Activated CD8-positive, alpha-beta T cell treated with anti-CD3 and anti-CD28 coated beads for 36 hours (primary cell): Measurements from ENCODE around the gene SYT6. TPM values are rescaled to one million over a fixed set of nuclear protein-coding genes. Genes with fewer than 3 reads are reported as not detected.
A peak's percentile ranks its signal among the peaks of the same experiment; 100 is the strongest.

ENCODE experiments used
- ATAC-seq: fragments of 200-7000 bp; cut with Tn5 transposase; one replicate; pipeline ENCODE4 v1.10.0; 2021; ENCODE audit warnings: mild to moderate bottlenecking, moderate library complexity
- CTCF ChIA-PET: fragments of 350-600 bp; sonication (Branson Sonifier 250); formaldehyde crosslinking; loops from one replicate; lab custom pipeline; 2021; ENCODE audit warnings: antibody characterized with exemption; lab: Charles Lee
- POLR2A ChIA-PET: fragments of 350-600 bp; sonication (Branson Sonifier 250); formaldehyde crosslinking; loops from one replicate; lab custom pipeline; 2021; ENCODE audit warnings: antibody characterized with exemption; lab: Charles Lee
- DNase-seq: peaks from one replicate; pipeline ENCODE4 v3.0.0-alpha.2; 2020
- H3K27ac Mint-ChIP-seq: one replicate; pipeline ENCODE4 v1.8.0; 2021; ENCODE audit warnings: mild to moderate bottlenecking, mixed read lengths
- H3K27me3 Mint-ChIP-seq: one replicate; pipeline ENCODE4 v1.8.0; 2021; ENCODE audit warnings: mixed read lengths
- H3K36me3 Mint-ChIP-seq: one replicate; pipeline ENCODE4 v1.8.0; 2021; ENCODE audit warnings: low read depth, mixed read lengths
- H3K4me1 Mint-ChIP-seq: one replicate; pipeline ENCODE4 v1.8.0; 2021; ENCODE audit warnings: low read depth, mixed read lengths
- H3K4me3 Mint-ChIP-seq: one replicate; pipeline ENCODE4 v1.8.0; 2021; ENCODE audit warnings: mild to moderate bottlenecking, moderate library complexity, mixed read lengths
- H3K9me3 Mint-ChIP-seq: one replicate; pipeline ENCODE4 v1.8.0; 2021; ENCODE audit warnings: mixed read lengths
- intact Hi-C: fragments of 100-400 bp; cut with micrococcal nuclease; formaldehyde crosslinking; loops from one replicate; pipeline ENCODE4 v1.10.0; 2022
- total RNA-seq, 2 experiments: library from RNA; stranded (reverse); gene quantifications; one replicate each; pipeline ENCODE4 v1.2.3, GENCODE V29; 2021
- TF ChIP-seq, protein P1 (sequence below): fragments of 200-600 bp; IDR thresholded peaks from one replicate; pipeline ENCODE4 v1.8.0; 2022; ENCODE audit warnings: antibody characterized with exemption, mild to moderate bottlenecking

SYT6 gene, protein sequence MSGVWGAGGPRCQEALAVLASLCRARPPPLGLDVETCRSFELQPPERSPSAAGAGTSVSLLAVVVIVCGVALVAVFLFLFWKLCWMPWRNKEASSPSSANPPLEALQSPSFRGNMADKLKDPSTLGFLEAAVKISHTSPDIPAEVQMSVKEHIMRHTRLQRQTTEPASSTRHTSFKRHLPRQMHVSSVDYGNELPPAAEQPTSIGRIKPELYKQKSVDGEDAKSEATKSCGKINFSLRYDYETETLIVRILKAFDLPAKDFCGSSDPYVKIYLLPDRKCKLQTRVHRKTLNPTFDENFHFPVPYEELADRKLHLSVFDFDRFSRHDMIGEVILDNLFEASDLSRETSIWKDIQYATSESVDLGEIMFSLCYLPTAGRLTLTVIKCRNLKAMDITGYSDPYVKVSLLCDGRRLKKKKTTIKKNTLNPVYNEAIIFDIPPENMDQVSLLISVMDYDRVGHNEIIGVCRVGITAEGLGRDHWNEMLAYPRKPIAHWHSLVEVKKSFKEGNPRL
- total RNA-seq, result not detected

DNA sequence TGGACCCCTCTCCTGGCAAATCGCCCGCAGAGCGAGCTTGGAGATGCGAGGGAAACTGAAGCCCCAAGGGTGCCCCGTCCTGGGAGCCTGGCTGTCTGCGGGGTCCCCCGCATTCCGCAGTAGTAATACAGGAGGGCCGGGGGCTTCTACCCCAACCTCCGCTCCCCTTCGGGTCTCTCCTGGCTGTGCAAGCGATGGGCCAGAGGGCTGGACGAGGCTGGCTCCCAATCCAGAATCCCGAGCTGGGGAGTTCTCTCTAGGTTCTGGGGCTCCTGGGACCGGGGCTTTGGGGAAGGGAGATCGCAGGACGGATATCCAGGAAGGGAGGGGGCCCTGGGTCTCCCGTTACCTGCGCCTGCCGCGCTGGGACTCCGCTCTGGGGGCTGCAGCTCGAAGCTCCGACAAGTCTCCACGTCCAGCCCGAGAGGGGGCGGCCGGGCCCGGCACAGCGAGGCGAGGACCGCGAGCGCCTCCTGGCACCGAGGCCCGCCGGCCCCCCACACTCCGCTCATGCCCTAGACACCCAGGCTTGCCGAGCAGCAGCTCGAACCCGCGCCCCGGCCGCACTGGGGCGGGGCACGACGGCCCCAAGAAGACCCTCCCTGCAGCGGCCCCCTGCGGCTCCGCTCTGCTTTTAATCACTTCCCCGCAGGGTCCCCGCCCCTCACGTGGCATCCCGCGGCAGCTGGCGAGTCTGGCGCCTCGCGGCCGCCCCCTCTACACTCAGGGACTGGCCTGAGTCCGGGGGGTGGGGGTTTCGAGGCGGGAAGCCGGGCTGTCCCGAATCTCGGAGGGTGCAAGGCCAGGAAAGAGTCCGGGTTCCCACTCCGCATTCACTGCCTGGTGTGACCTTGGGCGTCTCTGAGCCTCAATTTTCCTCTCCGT is at the start of gene SYT6:
Gene SYT6, minus strand, starts transcription at position 609 of the 885 bp plus-strand sequence. Its CDS starts 97 bp downstream, at position 512.
- H3K36me3 Mint-ChIP-seq, result no peaks in the 10 kb centered on the region
- peak; percentile 31 for ATAC-seq
- POLR2A ChIA-PET, result interaction anchor here (1.4 to 2.0 kb wide), 2 partner anchors 11 to 33 kb away, joined by 4 to 6 read pairs; no protein-coding TSS in a partner anchor
- H3K27me3 Mint-ChIP-seq, result peaks cover 64% of the 10 kb centered on the region
- no peaks in the 10 kb centered on the region for H3K9me3 Mint-ChIP-seq
- intact Hi-C loops, result no loop called here
- peak within 1 kb of the TSS; percentile 37 for H3K4me3 Mint-ChIP-seq
- peaks cover 11% of the 10 kb centered on the region for H3K4me1 Mint-ChIP-seq
- TF ChIP-seq, protein P1, sequence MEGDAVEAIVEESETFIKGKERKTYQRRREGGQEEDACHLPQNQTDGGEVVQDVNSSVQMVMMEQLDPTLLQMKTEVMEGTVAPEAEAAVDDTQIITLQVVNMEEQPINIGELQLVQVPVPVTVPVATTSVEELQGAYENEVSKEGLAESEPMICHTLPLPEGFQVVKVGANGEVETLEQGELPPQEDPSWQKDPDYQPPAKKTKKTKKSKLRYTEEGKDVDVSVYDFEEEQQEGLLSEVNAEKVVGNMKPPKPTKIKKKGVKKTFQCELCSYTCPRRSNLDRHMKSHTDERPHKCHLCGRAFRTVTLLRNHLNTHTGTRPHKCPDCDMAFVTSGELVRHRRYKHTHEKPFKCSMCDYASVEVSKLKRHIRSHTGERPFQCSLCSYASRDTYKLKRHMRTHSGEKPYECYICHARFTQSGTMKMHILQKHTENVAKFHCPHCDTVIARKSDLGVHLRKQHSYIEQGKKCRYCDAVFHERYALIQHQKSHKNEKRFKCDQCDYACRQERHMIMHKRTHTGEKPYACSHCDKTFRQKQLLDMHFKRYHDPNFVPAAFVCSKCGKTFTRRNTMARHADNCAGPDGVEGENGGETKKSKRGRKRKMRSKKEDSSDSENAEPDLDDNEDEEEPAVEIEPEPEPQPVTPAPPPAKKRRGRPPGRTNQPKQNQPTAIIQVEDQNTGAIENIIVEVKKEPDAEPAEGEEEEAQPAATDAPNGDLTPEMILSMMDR, result no peak
- CTCF ChIA-PET, result interaction anchor here (1.1 to 1.3 kb wide), 2 partner anchors 9 to 194 kb away, joined by 3 to 5 read pairs; no protein-coding TSS in a partner anchor
- H3K27ac Mint-ChIP-seq, result no peak within 1 kb of the TSS
- DNase-seq, result peak; percentile 5

DNA sequence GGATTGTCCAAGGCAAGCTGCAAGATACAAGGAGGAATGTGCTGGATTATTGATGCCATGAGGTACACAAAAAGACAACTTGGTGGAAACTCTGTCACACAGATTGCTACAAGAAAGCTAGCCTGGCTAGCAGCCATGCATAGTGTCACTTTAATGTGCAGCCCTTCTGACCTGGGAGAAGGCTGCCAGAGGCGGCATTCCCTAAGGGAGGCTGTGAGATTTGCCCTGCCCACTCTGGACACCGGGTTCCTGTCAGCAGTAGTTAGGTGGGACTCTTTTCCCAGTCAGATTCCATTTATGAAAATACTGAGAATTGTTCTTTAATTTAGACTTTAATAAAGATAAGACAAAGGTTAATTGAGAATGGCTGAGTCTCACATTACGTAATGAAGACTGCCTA is 47.8 kb upstream of the SYT6 start:
- Mint-ChIP-seq H3K27me3 (peaks cover 20% of the 10 kb centered on the region), H3K36me3 (no peaks in the 10 kb centered on the region), H3K27ac (no peak overlapping the region), H3K4me3 (no peak overlapping the region), H3K9me3 (no peaks in the 10 kb centered on the region), H3K4me1 (no peaks in the 10 kb centered on the region)
- TF ChIP-seq, protein P1, result no peak
- CTCF ChIA-PET, result no interaction called here
- POLR2A ChIA-PET, result no interaction called here
- DNase-seq (no peak), ATAC-seq (no peak)
- intact Hi-C loops, result no loop called here

DNA sequence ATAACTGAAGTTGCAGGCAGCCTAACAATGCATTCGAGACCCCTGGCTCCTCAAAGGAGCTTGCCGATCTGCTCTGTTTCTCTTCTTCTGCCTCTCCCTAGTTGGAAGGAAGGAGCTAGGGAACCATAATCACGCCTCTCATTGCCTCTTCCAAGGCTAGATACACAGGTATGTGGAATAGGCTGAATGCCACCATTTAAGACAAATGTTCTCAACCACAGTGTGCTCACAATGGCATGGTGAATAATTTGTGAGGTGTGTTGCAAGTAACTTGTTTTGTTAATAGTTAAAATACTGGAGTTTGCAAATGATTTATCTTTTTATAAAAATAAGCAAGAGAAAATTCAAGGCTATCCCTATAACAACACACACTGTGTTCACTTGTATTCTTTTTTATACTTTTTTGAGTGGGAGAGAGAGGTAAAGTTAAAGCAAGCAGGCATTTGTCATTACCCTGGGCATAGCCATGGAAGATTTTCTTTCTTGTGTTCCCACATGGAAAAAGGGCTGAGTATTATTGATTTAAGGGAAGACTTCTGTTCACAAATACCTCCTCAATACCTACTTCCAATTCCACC is 45.4 kb upstream of the SYT6 start:
- ATAC-seq, result no peak
- H3K4me3 Mint-ChIP-seq, result no peak overlapping the region
- H3K27me3 Mint-ChIP-seq, result peaks cover 29% of the 10 kb centered on the region
- H3K4me1 Mint-ChIP-seq, result peaks cover 4% of the 10 kb centered on the region
- H3K27ac Mint-ChIP-seq, result no peak overlapping the region
- no peaks in the 10 kb centered on the region for H3K36me3 Mint-ChIP-seq
- TF ChIP-seq, protein P1, result no peak
- CTCF ChIA-PET, result interaction anchor here (0.7 to 0.9 kb wide), 2 partner anchors 84 kb away, joined by 3 read pairs; no protein-coding TSS in a partner anchor
- no peak for DNase-seq
- H3K9me3 Mint-ChIP-seq, result no peaks in the 10 kb centered on the region
- intact Hi-C loops, result no loop called here
- POLR2A ChIA-PET, result no interaction called here

DNA sequence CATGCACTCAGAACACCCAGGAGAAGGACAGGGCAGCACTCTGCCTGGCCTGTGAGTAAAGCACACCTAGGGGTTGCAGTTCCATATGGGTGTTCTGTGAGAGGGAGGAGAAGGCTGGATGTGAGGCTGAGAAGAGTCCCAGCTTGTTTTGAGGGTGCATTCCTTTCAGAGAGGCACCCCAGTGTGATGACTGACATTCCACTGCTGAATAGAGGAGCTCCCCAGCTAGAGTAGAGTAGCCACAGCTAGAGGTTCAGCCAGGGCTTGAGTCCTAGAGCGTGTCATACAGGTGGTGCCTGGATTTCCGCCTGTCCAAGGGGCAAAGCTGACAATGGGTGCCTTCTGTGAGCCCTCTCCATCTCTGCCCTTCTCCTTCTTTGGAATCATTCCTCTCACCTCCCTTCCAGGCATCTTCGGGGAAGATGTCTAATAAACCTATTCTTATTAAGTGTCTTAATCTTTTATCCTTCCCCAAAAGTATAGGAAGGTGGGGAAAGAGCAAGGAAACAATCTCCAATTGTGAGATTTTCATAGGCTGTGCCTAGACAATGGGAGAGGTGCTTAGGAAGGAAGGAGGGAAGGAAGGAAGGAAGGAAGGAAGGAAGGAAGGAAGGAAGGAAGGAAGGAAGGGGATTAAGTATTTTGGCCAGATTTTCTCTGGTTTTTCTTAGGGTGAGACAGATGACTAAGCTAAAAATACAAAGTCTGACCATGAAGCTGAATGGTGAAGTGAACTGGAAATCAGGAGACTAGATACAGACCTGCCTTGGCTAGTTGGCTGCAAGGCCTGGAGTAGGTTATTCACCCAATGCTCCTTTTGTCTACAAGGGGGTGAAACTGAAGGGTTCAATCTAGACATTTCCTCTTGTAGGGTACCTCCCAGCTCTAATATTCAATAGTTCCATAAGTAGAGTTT is 43.6 kb upstream of the SYT6 start:
- ATAC-seq, result no peak
- Mint-ChIP-seq H3K4me1 (peaks cover 4% of the 10 kb centered on the region), H3K9me3 (no peaks in the 10 kb centered on the region), H3K4me3 (no peak overlapping the region), H3K27me3 (peaks cover 33% of the 10 kb centered on the region), H3K27ac (no peak overlapping the region), H3K36me3 (no peaks in the 10 kb centered on the region)
- TF ChIP-seq, protein P1, result no peak
- ChIA-PET POLR2A (no interaction called here), CTCF (interaction anchor here (1.0 kb wide), 1 partner anchor 9 kb away, joined by 3 read pairs; no protein-coding TSS in a partner anchor)
- intact Hi-C loops, result no loop called here
- DNase-seq, result no peak
